ENCODE results near the gene TBC1D22A. TPM values are rescaled to one million over a fixed set of nuclear protein-coding genes. Genes with fewer than 3 reads are reported as not detected.

TBC1D22A gene
- polyA plus RNA-seq, 1 experiment, result 19.8 TPM

GRCh38 chr22:46970411-46971098 lies 208.1 kb downstream of the TBC1D22A start:
- no peak for DNase-seq (ENCODE audit: low read depth, low spot score)
- Histone ChIP-seq H3K4me3 (ENCODE audit: low read depth, low read length) (no peak overlapping the region), H3K27ac (ENCODE audit: low read depth, low read length) (no peak overlapping the region), H3K27me3 (ENCODE audit: control insufficient read depth, insufficient read depth, low read length) (no peaks in the 10 kb centered on the region), H3K9me3 (ENCODE audit: control insufficient read depth, insufficient read depth, low read length) (no peaks in the 10 kb centered on the region; the same call in 1 of the 2 replicates)
- TF ChIP-seq, protein P1, sequence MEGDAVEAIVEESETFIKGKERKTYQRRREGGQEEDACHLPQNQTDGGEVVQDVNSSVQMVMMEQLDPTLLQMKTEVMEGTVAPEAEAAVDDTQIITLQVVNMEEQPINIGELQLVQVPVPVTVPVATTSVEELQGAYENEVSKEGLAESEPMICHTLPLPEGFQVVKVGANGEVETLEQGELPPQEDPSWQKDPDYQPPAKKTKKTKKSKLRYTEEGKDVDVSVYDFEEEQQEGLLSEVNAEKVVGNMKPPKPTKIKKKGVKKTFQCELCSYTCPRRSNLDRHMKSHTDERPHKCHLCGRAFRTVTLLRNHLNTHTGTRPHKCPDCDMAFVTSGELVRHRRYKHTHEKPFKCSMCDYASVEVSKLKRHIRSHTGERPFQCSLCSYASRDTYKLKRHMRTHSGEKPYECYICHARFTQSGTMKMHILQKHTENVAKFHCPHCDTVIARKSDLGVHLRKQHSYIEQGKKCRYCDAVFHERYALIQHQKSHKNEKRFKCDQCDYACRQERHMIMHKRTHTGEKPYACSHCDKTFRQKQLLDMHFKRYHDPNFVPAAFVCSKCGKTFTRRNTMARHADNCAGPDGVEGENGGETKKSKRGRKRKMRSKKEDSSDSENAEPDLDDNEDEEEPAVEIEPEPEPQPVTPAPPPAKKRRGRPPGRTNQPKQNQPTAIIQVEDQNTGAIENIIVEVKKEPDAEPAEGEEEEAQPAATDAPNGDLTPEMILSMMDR (IDR thresholded peaks at IDR 0.05; ENCODE audit: low read depth, low read length), result no peak
- ChIA-PET CTCF (no interaction called here), POLR2A (no interaction called here)

GRCh38 chr22:46971099-46971763 lies 208.8 kb downstream of the TBC1D22A start:
- TF ChIP-seq, protein P1 (IDR thresholded peaks at IDR 0.05; ENCODE audit: low read depth, low read length), result no peak
- Histone ChIP-seq H3K4me3 (ENCODE audit: low read depth, low read length) (no peak overlapping the region), H3K9me3 (ENCODE audit: control insufficient read depth, insufficient read depth, low read length) (no peaks in the 10 kb centered on the region; the same call in 1 of the 2 replicates), H3K27me3 (ENCODE audit: control insufficient read depth, insufficient read depth, low read length) (no peaks in the 10 kb centered on the region), H3K27ac (ENCODE audit: low read depth, low read length) (peak overlapping the region; percentile 61)
- POLR2A ChIA-PET, result no interaction called here
- CTCF ChIA-PET, result no interaction called here
- DNase-seq (ENCODE audit: low read depth, low spot score), result no peak

GRCh38 chr22:46971764-46972125 lies 209.3 kb downstream of the TBC1D22A start:
- no peaks in the 10 kb centered on the region; the same call in 1 of the 2 replicates for H3K9me3 ChIP-seq (ENCODE audit: control insufficient read depth, insufficient read depth, low read length)
- H3K4me3 ChIP-seq (ENCODE audit: low read depth, low read length), result no peak overlapping the region
- H3K27ac ChIP-seq (ENCODE audit: low read depth, low read length), result peak overlapping the region; percentile 61
- ChIA-PET CTCF (no interaction called here), POLR2A (no interaction called here)
- H3K27me3 ChIP-seq (ENCODE audit: control insufficient read depth, insufficient read depth, low read length), result no peaks in the 10 kb centered on the region
- TF ChIP-seq, protein P1 (IDR thresholded peaks at IDR 0.05; ENCODE audit: low read depth, low read length), result no peak
- no peak for DNase-seq (ENCODE audit: low read depth, low spot score)

- H3K27me3 ChIP-seq (ENCODE audit: control insufficient read depth, insufficient read depth, low read length), result no peaks in the 10 kb centered on the region
- no peak for DNase-seq (ENCODE audit: low read depth, low spot score)
- no peaks in the 10 kb centered on the region; the same call in 1 of the 2 replicates for H3K9me3 ChIP-seq (ENCODE audit: control insufficient read depth, insufficient read depth, low read length)
- ChIA-PET POLR2A (no interaction called here), CTCF (no interaction called here)
- no peak overlapping the region for H3K27ac ChIP-seq (ENCODE audit: low read depth, low read length)
- TF ChIP-seq, protein P1 (IDR thresholded peaks at IDR 0.05; ENCODE audit: low read depth, low read length), result no peak
- H3K4me3 ChIP-seq (ENCODE audit: low read depth, low read length), result no peak overlapping the region
These were observed 209.8 kb downstream of the TBC1D22A start for GRCh38 chr22:46972256-46972655.

Measured in AG04450 (cell line).